H9 (cell line): ENCODE measurements around the gene METTL21A. TPM values are rescaled to one million over a fixed set of nuclear protein-coding genes. Genes with fewer than 3 reads are reported as not detected.

Experiments used
- DNase-seq: peaks from one replicate; pipeline ENCODE4 v3.0.0-alpha.2; 2017
- H2AFZ ChIP-seq: one replicate; pipeline ENCODE4 v1.6.1; 2013; ENCODE audit warnings: mild to moderate bottlenecking, low read length, control low read depth, moderate library complexity
- H2AK5ac ChIP-seq: 2 replicates; pipeline ENCODE4 v1.6.1; 2013; ENCODE audit warnings: low read length, control low read depth, mixed read lengths; ENCODE audit not compliant: insufficient read length
- H2BK120ac ChIP-seq: one replicate; pipeline ENCODE4 v1.6.1; 2013; ENCODE audit warnings: low read depth, mild to moderate bottlenecking, low read length, control low read depth, inconsistent platforms; ENCODE audit not compliant: poor library complexity, severe bottlenecking
- H2BK12ac ChIP-seq: 2 replicates; pipeline ENCODE4 v1.6.1; 2013; ENCODE audit warnings: low read length, control low read depth, mixed read lengths, low read depth; ENCODE audit not compliant: insufficient read length
- H2BK15ac ChIP-seq: 2 replicates; pipeline ENCODE4 v1.6.1; 2013; ENCODE audit warnings: low read depth, low read length, control low read depth
- H2BK20ac ChIP-seq: one replicate; pipeline ENCODE4 v1.6.1; 2013; ENCODE audit warnings: low read depth, mild to moderate bottlenecking, low read length, control low read depth, inconsistent platforms; ENCODE audit not compliant: poor library complexity, severe bottlenecking
- H2BK5ac ChIP-seq: 2 replicates; pipeline ENCODE4 v1.6.1; 2013; ENCODE audit warnings: low read length, control low read depth, mixed read lengths; ENCODE audit not compliant: insufficient read length
- H3K14ac ChIP-seq: 2 replicates; pipeline ENCODE4 v1.6.1; 2013; ENCODE audit warnings: low read length, control low read depth; ENCODE audit not compliant: insufficient read depth
- H3K18ac ChIP-seq: 2 replicates; pipeline ENCODE4 v1.6.1; 2013; ENCODE audit warnings: low read depth, mild to moderate bottlenecking, mixed read lengths, low read length, control low read depth; ENCODE audit not compliant: insufficient read length
- H3K23ac ChIP-seq: 2 replicates; pipeline ENCODE4 v1.6.1; 2013; ENCODE audit warnings: low read length, control low read depth, mixed read lengths, low read depth; ENCODE audit not compliant: insufficient read length
- H3K23me2 ChIP-seq: 2 replicates; pipeline ENCODE4 v1.6.1; 2013; ENCODE audit warnings: low read depth, mild to moderate bottlenecking, mixed read lengths, low read length, control low read depth; ENCODE audit not compliant: insufficient read length, poor library complexity, severe bottlenecking
- H3K27ac ChIP-seq: 2 replicates; pipeline ENCODE4 v1.5.1; 2013; ENCODE audit warnings: low read length, control low read depth, mixed read lengths, low read depth; ENCODE audit not compliant: insufficient read length
- H3K27me3 ChIP-seq: 2 replicates; pipeline ENCODE4 v1.6.1; 2013; ENCODE audit warnings: low read length, control low read depth, inconsistent platforms; ENCODE audit not compliant: insufficient read depth
- H3K4ac ChIP-seq: 2 replicates; pipeline ENCODE4 v1.6.1; 2013; ENCODE audit warnings: low read depth, mild to moderate bottlenecking, control low read depth, inconsistent platforms, low read length, moderate library complexity
- H3K4me1 ChIP-seq: 2 replicates; pipeline ENCODE4 v1.6.1; 2013; ENCODE audit warnings: low read length, control low read depth, inconsistent platforms; ENCODE audit not compliant: insufficient read depth
- H3K4me2 ChIP-seq: 2 replicates; pipeline ENCODE4 v1.6.1; 2013; ENCODE audit warnings: low read length, control low read depth, mixed read lengths; ENCODE audit not compliant: insufficient read length, insufficient read depth
- H3K56ac ChIP-seq: 2 replicates; pipeline ENCODE4 v1.6.1; 2013; ENCODE audit warnings: low read depth, mild to moderate bottlenecking, mixed read lengths, low read length, control low read depth; ENCODE audit not compliant: insufficient read length
- H3K79me1 ChIP-seq: 2 replicates; pipeline ENCODE4 v1.6.1; 2013; ENCODE audit warnings: low read depth, mild to moderate bottlenecking, moderate library complexity, low read length, control low read depth, inconsistent platforms; ENCODE audit not compliant: insufficient read depth, poor library complexity, severe bottlenecking
- H3K79me2 ChIP-seq: 2 replicates; pipeline ENCODE4 v1.6.1; 2013; ENCODE audit warnings: low read length, control low read depth, inconsistent platforms; ENCODE audit not compliant: insufficient read depth
- H3K9ac ChIP-seq: 2 replicates; pipeline ENCODE4 v1.6.1; 2013; ENCODE audit warnings: low read length, control low read depth, mixed read lengths; ENCODE audit not compliant: insufficient read length; ENCODE audit errors: extremely low read depth
- H3K9me3 ChIP-seq: one replicate; pipeline ENCODE4 v1.6.1; 2013; ENCODE audit warnings: low read depth, low read length, inconsistent platforms; ENCODE audit not compliant: control insufficient read depth
- H3T11ph ChIP-seq: one replicate; pipeline ENCODE4 v1.6.1; 2013; ENCODE audit warnings: mild to moderate bottlenecking, low read length, control low read depth, inconsistent platforms
- H4K20me1 ChIP-seq: one replicate; pipeline ENCODE4 v1.6.1; 2013; ENCODE audit not compliant: control insufficient read depth, insufficient read length, insufficient read depth
- H4K5ac ChIP-seq: 2 replicates; pipeline ENCODE4 v1.6.1; 2013; ENCODE audit warnings: low read depth, mild to moderate bottlenecking, mixed read lengths, low read length, control low read depth; ENCODE audit not compliant: insufficient read length
- H4K8ac ChIP-seq: replicated peaks from 2 replicates; pipeline ENCODE4 v1.6.1; 2013; ENCODE audit warnings: low read length, control low read depth, mixed read lengths, low read depth; ENCODE audit not compliant: insufficient read length
- H4K91ac ChIP-seq: 2 replicates; pipeline ENCODE4 v1.6.1; 2013; ENCODE audit warnings: low read depth, mild to moderate bottlenecking, moderate library complexity, mixed read lengths, low read length, control low read depth; ENCODE audit not compliant: insufficient read length
- H3K27ac Mint-ChIP-seq, 3 experiments: 2 replicates in 2 of 3; 3 replicates in 1 of 3; pipeline ENCODE4 v1.8.0; 2020 to 2021; ENCODE audit warnings: mixed read lengths in 3 of 3, mild to moderate bottlenecking in 1 of 3, moderate library complexity in 1 of 3
- H3K27me3 Mint-ChIP-seq: 2 replicates; pipeline ENCODE4 v1.8.0; 2021; ENCODE audit warnings: low read depth, mild to moderate bottlenecking, moderate library complexity, mixed read lengths
- H3K36me3 Mint-ChIP-seq, 3 experiments: 2 replicates in 2 of 3; 3 replicates in 1 of 3; pipeline ENCODE4 v1.8.0; 2020 to 2021; ENCODE audit warnings: low read depth in 3 of 3, mixed read lengths in 3 of 3; ENCODE audit not compliant: insufficient read depth in 1 of 3
- H3K4me1 Mint-ChIP-seq, 2 experiments: 2 replicates each; pipeline ENCODE4 v1.8.0; 2020; ENCODE audit warnings: mixed read lengths in 2 of 2
- H3K4me3 Mint-ChIP-seq, 2 experiments: 2 replicates in 1 of 2; 3 replicates in 1 of 2; pipeline ENCODE4 v1.8.0; 2020 to 2021; ENCODE audit warnings: mild to moderate bottlenecking in 2 of 2, mixed read lengths in 2 of 2, moderate library complexity in 1 of 2
- H3K9me3 Mint-ChIP-seq, 2 experiments: 2 replicates in 1 of 2; 3 replicates in 1 of 2; pipeline ENCODE4 v1.8.0; 2020; ENCODE audit warnings: mild to moderate bottlenecking in 2 of 2, mixed read lengths in 2 of 2, moderate library complexity in 1 of 2
- CTCF ChIP-seq: fragments of 200-600 bp; sonication (generic); conservative IDR thresholded peaks from 3 replicates; pipeline ENCODE4 v1.8.0; 2021; ENCODE audit warnings: antibody characterized with exemption, mild to moderate bottlenecking
- WGBS: extraction: QIAGEN DNeasy Blood & Tissue Kit; methylation state at CpG from one replicate; pipeline ENCODE4 v1.1.7; 2013; ENCODE audit warnings: missing lambda C conversion rate, low lambda C conversion rate, mixed read lengths; ENCODE audit not compliant: insufficient read length; ENCODE audit errors: extremely low coverage; 5-methylcytosine and 5-hydroxymethylcytosine counted together
- total RNA-seq: library from RNA; stranded (reverse); gene quantifications from 2 replicates; pipeline ENCODE4 v1.2.1, GENCODE V29; 2021

Gene METTL21A
- total RNA-seq, 1 experiment from 2014 or later, result 65.9 TPM

- no peak overlapping the region for H3K27ac ChIP-seq
- DNase-seq, result no peak
- no peaks in the 10 kb centered on the region for H3K9me3 Mint-ChIP-seq
- H2BK120ac ChIP-seq, result no peak overlapping the region
- H3K18ac ChIP-seq, result no peak overlapping the region
- TF ChIP-seq CTCF, result no peak
- H2BK12ac ChIP-seq, result no peak overlapping the region
- no peak overlapping the region for H3K4me3 Mint-ChIP-seq
- H3K79me2 ChIP-seq, result no peaks in the 10 kb centered on the region
- H2BK5ac ChIP-seq, result no peak overlapping the region
- H3K79me1 ChIP-seq, result peaks cover 2% of the 10 kb centered on the region
- no CpG with 5 or more reads among the region's 7 CpGs for WGBS
- no peak overlapping the region for H4K8ac ChIP-seq
- H3K27me3 Mint-ChIP-seq, result no peaks in the 10 kb centered on the region
- peaks cover 31 to 72% (median 69%) of the 10 kb centered on the region in 3 experiments; a peak in 6 of 7 replicates for H3K36me3 Mint-ChIP-seq
- no peaks in the 10 kb centered on the region for H3K4me1 ChIP-seq
- no peak overlapping the region for H3K4ac ChIP-seq
- H2BK20ac ChIP-seq, result no peak overlapping the region
- no peak overlapping the region for H3T11ph ChIP-seq
- no peak overlapping the region for H4K5ac ChIP-seq
- no peaks in the 10 kb centered on the region for H3K23me2 ChIP-seq
- H4K91ac ChIP-seq, result no peak overlapping the region
- no peaks in the 10 kb centered on the region for H4K20me1 ChIP-seq
- no peak overlapping the region for H3K56ac ChIP-seq
- no peak overlapping the region for H2BK15ac ChIP-seq
- H3K4me2 ChIP-seq, result no peak overlapping the region
- H3K27me3 ChIP-seq, result no peaks in the 10 kb centered on the region; the same call in 1 of the 2 replicates
- H3K14ac ChIP-seq, result no peak overlapping the region
- no peak overlapping the region for H3K23ac ChIP-seq
- H3K9ac ChIP-seq, result no peak overlapping the region
- no peak overlapping the region for H2AFZ ChIP-seq
- H2AK5ac ChIP-seq, result no peak overlapping the region
- H3K4me1 Mint-ChIP-seq, result no peaks in the 10 kb centered on the region; a peak in 1 of 4 replicates
- H3K27ac Mint-ChIP-seq, result no peak overlapping the region
- no peaks in the 10 kb centered on the region for H3K9me3 ChIP-seq
These were observed 59.3 kb downstream of the METTL21A start for GRCh38 chr2:207565736-207566500.

Other genes starting within 250 kb of the METTL21A start
- 97.1 and 103 TPM in 2 replicates for gene CREB1, start 95.4 kb downstream of the METTL21A start, total RNA-seq
- gene CCNYL1, start 86.2 kb upstream of the METTL21A start, total RNA-seq, result 27.0 and 28.1 TPM in 2 replicates
- 120 and 122 TPM in 2 replicates for gene FZD5, start 144.5 kb upstream of the METTL21A start, total RNA-seq